ENCODE results near the gene PDK4.
"Not testable (repeated sequence)": the region's sequence is repeated elsewhere in the genome, so short reads cannot be mapped to it uniquely, and the experiment has no call there.

PDK4 gene

DNA sequence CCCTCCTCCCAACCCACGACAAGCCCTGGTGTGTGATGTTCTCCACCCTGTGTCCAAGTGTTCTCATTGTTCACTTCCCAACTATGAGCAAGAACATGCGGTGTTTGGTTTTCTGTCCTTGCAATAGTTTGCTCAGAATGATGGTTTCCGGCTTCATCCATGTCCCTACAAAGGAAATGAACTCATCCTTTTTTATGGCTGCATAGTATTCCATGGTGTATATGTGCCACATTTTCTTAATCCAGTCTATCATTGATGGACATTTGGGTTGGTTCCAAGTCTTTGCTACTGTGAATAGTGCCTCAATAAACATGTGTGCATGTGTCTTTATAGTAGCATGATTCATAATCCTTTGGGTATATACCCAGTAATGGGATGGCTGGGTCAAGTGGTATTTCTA, 8.5 kb upstream of the PDK4 start:
- DNase-seq (ENCODE audit: low read depth in 2 of 2) = not testable (repeated sequence)

- DNase-seq (ENCODE audit: low read depth in 2 of 2) = not testable (repeated sequence)
Observed at GRCh38 chr7:95604397-95604796, 8.1 kb upstream of the PDK4 start.

DNA sequence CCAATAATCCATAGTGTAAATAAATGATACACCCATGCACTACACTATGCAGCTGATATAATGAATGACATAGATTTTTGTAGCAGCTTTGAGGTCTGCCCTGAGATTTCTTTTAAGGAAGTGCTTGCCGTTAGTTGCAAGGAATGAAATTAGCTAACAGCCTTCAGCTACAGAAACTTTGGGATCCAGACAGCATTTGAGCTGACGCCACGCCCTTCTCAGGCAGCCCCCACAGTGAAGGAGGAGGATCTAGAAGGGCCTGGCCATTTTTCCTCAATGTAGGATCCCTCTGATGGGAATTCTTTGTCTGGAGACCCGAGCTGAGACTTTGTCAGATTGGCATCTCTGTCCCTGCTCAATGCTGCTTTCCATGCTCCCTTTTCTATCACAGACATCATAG, 6.1 kb upstream of the PDK4 start:
- no peak for DNase-seq (ENCODE audit: low read depth in 2 of 2)

GRCh38 chr7:95601316-95601715, 5.0 kb upstream of the PDK4 start:
- DNase-seq (ENCODE audit: low read depth in 2 of 2) = no peak

- DNase-seq (ENCODE audit: low read depth in 2 of 2) = no peak
Observed at GRCh38 chr7:95599069-95599468, 2.8 kb upstream of the PDK4 start.

- no peak for DNase-seq (ENCODE audit: low read depth in 2 of 2)
Observed at GRCh38 chr7:95598511-95598910, 2.2 kb upstream of the PDK4 start.

DNA sequence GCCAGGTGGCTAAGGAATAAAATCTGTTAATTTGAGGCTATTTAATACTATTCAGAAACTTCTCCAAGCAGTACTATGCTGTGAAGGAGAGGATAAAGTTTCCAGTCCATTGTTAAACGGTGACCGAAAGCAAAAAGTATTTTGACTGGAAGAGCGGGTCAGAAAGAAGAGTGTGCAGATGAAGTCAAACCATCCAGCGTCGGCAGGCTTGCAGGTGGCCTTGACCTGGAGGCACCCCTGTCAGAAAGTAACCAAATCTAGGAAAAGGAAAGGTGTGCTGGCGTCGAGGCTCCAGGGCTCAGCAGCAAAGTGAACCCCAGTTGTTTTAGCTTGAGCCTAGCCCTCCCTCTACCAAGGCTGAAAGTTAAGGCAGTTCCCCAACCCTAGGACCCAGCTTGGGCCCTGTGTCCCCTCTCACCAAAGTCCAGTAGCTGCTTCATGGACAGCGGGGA, 544 bp downstream of the PDK4 start:
- DNase-seq (ENCODE audit: low read depth in 2 of 2) = no peak

DNA sequence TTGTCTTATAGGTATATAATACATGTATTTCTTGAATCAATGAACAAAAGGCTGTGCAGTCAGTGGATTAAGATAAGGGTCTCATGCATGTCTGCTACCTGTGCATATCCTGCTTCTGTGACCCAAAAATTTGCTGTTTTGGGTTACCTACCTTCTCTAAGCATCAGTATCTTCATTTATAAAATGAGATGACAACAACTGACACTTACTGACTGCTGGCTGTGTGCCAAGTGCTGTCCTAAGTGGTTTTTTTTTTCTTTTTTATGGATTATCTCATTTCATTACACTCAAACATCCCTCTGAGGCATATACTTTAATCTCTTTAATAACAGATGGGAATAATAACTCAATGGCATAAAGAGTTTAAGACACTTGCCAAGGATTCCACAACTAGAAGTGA, 2.1 kb downstream of the PDK4 start:
- no peak for DNase-seq (ENCODE audit: low read depth in 2 of 2)

- no peak for DNase-seq (ENCODE audit: low read depth in 2 of 2)
Observed at GRCh38 chr7:95593343-95593742, 3.0 kb downstream of the PDK4 start.

GRCh38 chr7:95592570-95592969, 3.7 kb downstream of the PDK4 start:
- no peak for DNase-seq (ENCODE audit: low read depth in 2 of 2)

DNA sequence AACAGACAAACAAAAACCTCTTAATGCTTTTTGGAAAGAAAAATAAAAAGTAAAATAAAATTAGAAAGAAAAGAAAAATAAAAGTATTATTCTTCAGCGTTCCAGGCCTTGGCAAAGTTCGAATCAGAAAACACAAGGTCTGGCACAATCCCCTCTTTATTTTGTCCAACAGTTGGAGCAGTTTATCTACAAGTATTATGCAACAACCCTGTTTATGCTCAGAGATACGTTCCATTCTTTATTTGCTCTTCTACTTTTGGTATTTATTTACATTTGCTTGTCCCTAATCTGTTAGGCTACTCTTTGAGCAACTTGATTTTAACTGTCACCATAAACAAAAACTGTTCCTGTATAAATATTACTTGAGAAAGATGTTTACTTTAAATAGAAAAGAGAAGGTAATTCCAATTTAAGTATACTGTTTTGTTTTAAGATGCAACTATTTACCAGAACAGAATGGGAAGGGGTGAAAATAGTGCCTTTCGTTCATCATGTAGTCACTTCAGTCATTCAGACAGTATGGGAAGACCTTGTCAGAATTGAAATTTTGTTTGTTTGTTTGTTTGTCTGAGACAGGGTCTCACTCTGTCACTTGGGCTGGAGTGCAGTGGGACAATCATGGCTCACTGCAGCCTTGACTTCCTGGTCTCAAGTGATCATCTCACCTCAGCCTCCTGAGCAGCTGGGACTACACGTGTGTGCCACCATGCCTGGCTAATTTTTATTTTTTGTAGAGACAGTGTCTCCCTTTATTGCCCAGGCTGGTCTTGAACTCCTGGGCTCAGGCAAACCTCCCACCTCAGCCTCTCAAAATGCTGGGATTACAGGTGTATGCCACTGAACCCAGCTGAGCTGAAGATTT, 5.7 kb downstream of the PDK4 start:
- no peak for DNase-seq (ENCODE audit: low read depth in 2 of 2)

GRCh38 chr7:95589766-95590165, 6.5 kb downstream of the PDK4 start:
- DNase-seq (ENCODE audit: low read depth in 2 of 2) = no peak

GRCh38 chr7:95589031-95589430, 7.3 kb downstream of the PDK4 start:
- DNase-seq (ENCODE audit: low read depth in 2 of 2) = no peak

DNA sequence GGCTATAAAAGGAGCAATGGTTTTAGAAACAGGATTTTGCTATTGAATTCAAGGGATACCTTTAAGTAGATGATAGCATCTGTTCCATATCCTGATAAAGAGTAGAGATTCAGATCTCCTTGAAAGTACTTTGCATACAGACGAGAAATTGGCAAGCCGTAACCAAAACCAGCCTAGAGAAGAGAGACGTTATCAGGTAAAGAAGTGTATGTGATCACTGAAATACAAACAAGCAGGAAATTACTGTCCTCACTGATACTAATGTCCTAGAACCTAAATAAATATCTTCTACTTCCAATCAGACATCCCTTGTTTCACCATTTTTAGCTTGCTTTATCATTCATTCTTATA, 9.4 kb downstream of the PDK4 start:
- DNase-seq (ENCODE audit: low read depth in 2 of 2) = no peak

- DNase-seq (ENCODE audit: low read depth in 2 of 2) = no peak
Observed at GRCh38 chr7:95585426-95585789, 10.9 kb downstream of the PDK4 start.

- no peak for DNase-seq (ENCODE audit: low read depth in 2 of 2)
Observed at GRCh38 chr7:95584769-95585425, 11.4 kb downstream of the PDK4 start.

GRCh38 chr7:95583834-95584621, 12.3 kb downstream of the PDK4 start:
- no peak for DNase-seq (ENCODE audit: low read depth in 2 of 2)

DNA sequence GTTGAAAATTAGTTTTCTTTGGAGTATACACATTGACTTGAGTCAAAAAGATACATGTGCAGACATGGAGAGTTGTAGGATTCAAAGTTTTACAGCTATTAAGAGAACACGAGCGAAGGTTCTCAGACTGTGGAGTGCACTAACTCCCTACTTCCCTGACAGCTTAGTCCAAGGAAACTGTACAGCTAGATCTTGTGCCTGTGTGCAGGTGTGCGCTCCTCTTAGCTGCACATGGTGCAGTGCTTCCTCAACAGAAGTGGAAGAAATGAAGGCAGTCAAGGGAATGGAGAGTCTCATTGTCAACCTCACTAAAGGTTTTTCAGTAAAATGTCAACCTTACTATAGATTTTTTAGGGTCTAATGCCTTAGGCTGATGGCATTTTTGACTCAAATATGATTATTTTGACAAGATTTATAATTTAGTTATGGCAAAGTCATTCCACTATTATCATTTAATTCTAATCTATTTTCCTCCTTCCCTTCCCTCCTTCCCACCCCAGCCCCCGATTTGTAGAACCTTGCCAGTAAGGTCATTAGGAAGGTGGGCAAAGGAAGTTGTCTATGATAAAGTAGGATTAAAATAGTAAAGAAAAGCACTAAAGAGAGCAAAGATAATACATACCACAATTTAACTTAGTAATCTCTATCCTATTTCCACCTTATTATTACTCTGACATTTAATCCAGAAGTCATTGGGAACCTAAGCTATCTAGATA, 13.6 kb downstream of the PDK4 start:
- no peak for DNase-seq (ENCODE audit: low read depth in 2 of 2)

- no peak for DNase-seq (ENCODE audit: low read depth in 2 of 2)
Observed at GRCh38 chr7:95581467-95581866, 14.8 kb downstream of the PDK4 start.

GRCh38 chr7:95579318-95579717, 17.0 kb downstream of the PDK4 start:
- DNase-seq (ENCODE audit: low read depth in 2 of 2) = no peak

DNA sequence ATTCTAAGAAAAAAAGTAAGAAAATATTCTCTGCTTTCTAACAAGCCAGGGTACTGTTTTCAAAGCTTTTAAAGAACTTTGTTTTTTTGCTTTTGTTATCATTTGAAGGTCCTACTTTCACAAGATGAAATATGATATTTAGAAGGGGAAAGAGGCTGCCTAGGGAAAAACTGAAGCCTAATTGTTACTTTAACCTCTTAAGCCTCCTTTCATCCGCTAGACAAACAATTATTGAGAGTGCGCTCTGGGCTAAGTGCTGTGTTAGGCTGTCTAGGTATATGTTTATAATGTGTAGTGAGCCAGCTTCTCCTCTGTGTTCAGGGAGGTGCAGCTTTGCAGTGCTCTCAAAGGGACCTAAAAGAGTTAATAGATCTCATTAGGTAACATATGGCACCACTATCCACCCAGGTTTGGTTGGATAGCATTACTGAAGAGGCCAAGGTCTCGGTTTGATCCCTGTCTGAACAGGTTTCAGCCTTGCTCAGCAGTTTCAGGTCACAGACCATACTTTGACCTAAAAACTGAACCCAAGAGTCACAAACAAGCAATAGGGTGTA, 17.9 kb downstream of the PDK4 start:
- DNase-seq (ENCODE audit: low read depth in 2 of 2) = no peak

- DNase-seq (ENCODE audit: low read depth in 2 of 2) = no peak
Observed at GRCh38 chr7:95577137-95577536, 19.2 kb downstream of the PDK4 start.
